HG03457 (cell line): ENCODE measurements around the gene NUP85.
A peak's percentile ranks its signal among the peaks of the same experiment; 100 is the strongest.
"Not testable (repeated sequence)": the region's sequence is repeated elsewhere in the genome, so short reads cannot be mapped to it uniquely, and the experiment has no call there.

Experiments
- ATAC-seq: cut with Tn5 transposase; IDR thresholded peaks from one replicate; pipeline ENCODE4 v1.9.1; 2021; ENCODE audit warnings: moderate number of reproducible peaks; ENCODE audit not compliant: unreplicated experiment

The NUP85 gene

GRCh38 chr17:75205037-75205792 is at the start of gene NUP85:
NUP85 (plus strand) TSS chr17:75205679; CDS start chr17:75205762, 83 bp downstream.
- ATAC-seq: no peak

- ATAC-seq: not testable (repeated sequence)
These were observed 47.0 kb upstream of the NUP85 start for GRCh38 chr17:75158480-75158879.

GRCh38 chr17:75159196-75160031 is 46.1 kb upstream of the NUP85 start:
- ATAC-seq: no peak

- ATAC-seq: no peak
These were observed 45.3 kb upstream of the NUP85 start for GRCh38 chr17:75160211-75160610.

GRCh38 chr17:75163074-75163473 is 42.4 kb upstream of the NUP85 start:
- ATAC-seq: no peak

- not testable (repeated sequence) for ATAC-seq
These were observed 40.9 kb upstream of the NUP85 start for GRCh38 chr17:75164606-75165005.

- ATAC-seq: no peak
These were observed 36.5 kb upstream of the NUP85 start for GRCh38 chr17:75168998-75169397.

- ATAC-seq: no peak
These were observed 32.0 kb upstream of the NUP85 start for GRCh38 chr17:75173526-75173925.

- no peak for ATAC-seq
These were observed 30.5 kb upstream of the NUP85 start for GRCh38 chr17:75174996-75175395.

GRCh38 chr17:75176625-75177024 is 28.9 kb upstream of the NUP85 start:
- no peak for ATAC-seq

- ATAC-seq: no peak
These were observed 27.0 kb upstream of the NUP85 start for GRCh38 chr17:75178453-75178852.

GRCh38 chr17:75181110-75181509 is 24.4 kb upstream of the NUP85 start:
- no peak for ATAC-seq

GRCh38 chr17:75181608-75182318 is 23.7 kb upstream of the NUP85 start:
- ATAC-seq: no peak

GRCh38 chr17:75182319-75182568 is 23.2 kb upstream of the NUP85 start:
- ATAC-seq: no peak

- ATAC-seq: peak; percentile 55
These were observed 22.7 kb upstream of the NUP85 start, which contains the start of gene SUMO2 for GRCh38 chr17:75182569-75183436. SUMO2 (minus strand) TSS chr17:75182959; CDS start chr17:75182834, 125 bp downstream.

GRCh38 chr17:75183999-75184884 is 21.2 kb upstream of the NUP85 start:
- ATAC-seq: no peak

- no peak for ATAC-seq
These were observed 16.9 kb upstream of the NUP85 start for GRCh38 chr17:75188614-75189013.

GRCh38 chr17:75191584-75191983 is 13.9 kb upstream of the NUP85 start:
- ATAC-seq: no peak

- no peak for ATAC-seq
These were observed 10.6 kb upstream of the NUP85 start for GRCh38 chr17:75194879-75195278.
